PC-9 (cell line): ENCODE results near the gene MAP3K5. TPM values are rescaled to one million over a fixed set of nuclear protein-coding genes. Genes with fewer than 3 reads are reported as not detected.

Source experiments
- BruUV-seq: library from RNA; stranded (reverse); fragments of 400-500 nt; replicated peaks from 2 replicates; lab custom pipeline; 2021; lab: Mats Ljungman, UMichigan
- CTCF ChIA-PET: fragments of 300-600 bp; sonication (Branson Sonifier 250); formaldehyde crosslinking; loops from one replicate; lab custom pipeline; 2022; ENCODE audit warnings: antibody characterized with exemption; lab: Charles Lee
- POLR2A ChIA-PET: fragments of 300-600 bp; sonication (Branson Sonifier 250); formaldehyde crosslinking; loops from one replicate; lab custom pipeline; 2022; ENCODE audit warnings: antibody characterized with exemption; ENCODE audit not compliant: unreplicated experiment; lab: Charles Lee
- DNase-seq, 2 experiments: peaks; one replicate each; pipeline versions ENCODE4 v3.0.0 to v3.0.0-alpha.2; 2015 to 2022; ENCODE audit warnings: mixed read lengths in 1 of 2
- H2AFZ ChIP-seq: fragments of 200-600 bp; sonication (generic); 2 replicates; pipeline ENCODE4 v1.8.1; 2017; ENCODE audit warnings: antibody characterized with exemption
- H3F3A ChIP-seq: fragments of 200-600 bp; sonication (generic); 2 replicates; pipeline ENCODE4 v1.8.1; 2017; ENCODE audit warnings: antibody characterized with exemption, mild to moderate bottlenecking, low read depth; ENCODE audit not compliant: insufficient read depth
- H3K27ac ChIP-seq: fragments of 200-600 bp; sonication (generic); 2 replicates; pipeline ENCODE4 v1.6.1; 2016; ENCODE audit warnings: mixed run types
- H3K27me3 ChIP-seq: fragments of 200-600 bp; sonication (generic); 2 replicates; pipeline ENCODE4 v1.6.1; 2016; ENCODE audit warnings: low read depth, mixed run types; ENCODE audit not compliant: insufficient read depth
- H3K36me3 ChIP-seq: fragments of 200-600 bp; sonication (generic); 2 replicates; pipeline ENCODE4 v1.6.1; 2016; ENCODE audit warnings: low read depth, mixed run types
- H3K4me1 ChIP-seq: fragments of 200-600 bp; sonication (generic); replicated peaks from 2 replicates; pipeline ENCODE4 v1.6.1; 2016; ENCODE audit warnings: mixed run types; ENCODE audit not compliant: insufficient read depth
- H3K4me2 ChIP-seq: fragments of 200-600 bp; sonication (generic); 2 replicates; pipeline ENCODE4 v1.6.1; 2017; ENCODE audit warnings: mixed run types
- H3K4me3 ChIP-seq: fragments of 200-600 bp; sonication (generic); 2 replicates; pipeline ENCODE4 v1.6.1; 2016; ENCODE audit warnings: mixed run types
- H3K79me2 ChIP-seq: fragments of 200-600 bp; sonication (generic); 2 replicates; pipeline ENCODE4 v1.6.1; 2017; ENCODE audit warnings: low read depth, mixed run types
- H3K9me2 ChIP-seq: fragments of 200-600 bp; sonication (generic); 2 replicates; pipeline ENCODE4 v1.8.1; 2017; ENCODE audit warnings: mild to moderate bottlenecking; ENCODE audit not compliant: insufficient read depth
- H3K9me3 ChIP-seq: fragments of 200-600 bp; sonication (generic); 2 replicates; pipeline ENCODE4 v1.8.1; 2016; ENCODE audit warnings: low read depth; ENCODE audit not compliant: insufficient read depth
- H4K20me1 ChIP-seq: fragments of 200-600 bp; sonication (generic); 2 replicates; pipeline ENCODE4 v1.8.1; 2017; ENCODE audit not compliant: insufficient read depth
- CTCF ChIP-seq: fragments of 200-600 bp; sonication (generic); conservative IDR thresholded peaks from 2 replicates; pipeline ENCODE4 v1.6.1; 2017; ENCODE audit warnings: mixed run types, antibody characterized with exemption, mild to moderate bottlenecking, moderate library complexity
- EZH2 ChIP-seq: fragments of 200-600 bp; sonication (generic); IDR thresholded peaks from 2 replicates; pipeline ENCODE4 v1.8.0; 2017; ENCODE audit warnings: antibody characterized with exemption, low read depth
- intact Hi-C: fragments of 100-400 bp; cut with micrococcal nuclease; formaldehyde crosslinking; loops from one replicate; pipeline ENCODE4 v1.10.0; 2022; ENCODE audit not compliant: unreplicated experiment
- total RNA-seq: library from RNA; stranded (reverse); gene quantifications from 2 replicates; pipeline ENCODE4 v1.2.3, GENCODE V29; 2021

The MAP3K5 gene
- total RNA-seq, 1 experiment from 2014 or later: 10.9 TPM

DNA sequence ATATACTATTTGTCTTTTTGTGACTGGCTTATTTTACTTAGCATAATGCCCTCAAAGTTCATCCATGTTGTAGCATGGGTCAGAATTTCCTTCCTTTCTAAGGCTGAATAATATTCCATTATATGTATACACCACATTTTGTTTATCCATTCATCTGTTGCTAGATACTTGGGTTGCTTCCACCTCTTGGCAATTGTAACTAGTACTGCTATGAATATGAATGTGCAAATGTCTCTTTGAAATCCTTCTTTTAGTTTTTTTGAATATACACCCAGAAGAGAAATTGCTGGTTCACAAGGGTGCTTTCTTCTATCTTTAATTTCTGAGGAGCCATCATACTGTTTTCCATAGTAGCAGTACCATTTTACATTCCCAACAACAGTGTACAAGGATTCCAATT, 220.8 kb downstream of the MAP3K5 start:
- Histone ChIP-seq H3F3A (peaks cover 9% of the 10 kb centered on the region), H3K4me1 (peaks cover 14% of the 10 kb centered on the region), H3K4me3 (no peak overlapping the region), H3K9me2 (no peaks in the 10 kb centered on the region), H3K27me3 (no peaks in the 10 kb centered on the region), H3K79me2 (no peaks in the 10 kb centered on the region), H2AFZ (no peak overlapping the region), H3K36me3 (peaks cover 34% of the 10 kb centered on the region), H3K4me2 (no peak overlapping the region), H4K20me1 (no peaks in the 10 kb centered on the region), H3K27ac (no peak overlapping the region), H3K9me3 (peaks cover 11% of the 10 kb centered on the region; the same call in 1 of the 2 replicates)
- TF ChIP-seq EZH2 (no peak), CTCF (no peak)
- CTCF ChIA-PET: no interaction called here
- BruUV-seq: no TSS peak
- intact Hi-C loops: no loop called here
- no peak for DNase-seq
- POLR2A ChIA-PET: no interaction called here

GRCh38 chr6:136571065-136571464, 221.2 kb downstream of the MAP3K5 start:
- peaks cover 11% of the 10 kb centered on the region; the same call in 1 of the 2 replicates for H3K9me3 ChIP-seq
- H3K36me3 ChIP-seq: peaks cover 34% of the 10 kb centered on the region
- no TSS peak for BruUV-seq
- intact Hi-C loops: no loop called here
- H3K4me1 ChIP-seq: peaks cover 19% of the 10 kb centered on the region
- H3K27ac ChIP-seq: no peak overlapping the region
- DNase-seq: no peak
- POLR2A ChIA-PET: no interaction called here
- H3K27me3 ChIP-seq: no peaks in the 10 kb centered on the region
- H3K9me2 ChIP-seq: no peaks in the 10 kb centered on the region
- H4K20me1 ChIP-seq: no peaks in the 10 kb centered on the region
- no peak overlapping the region for H2AFZ ChIP-seq
- H3K4me2 ChIP-seq: no peak overlapping the region
- TF ChIP-seq EZH2 (no peak), CTCF (no peak)
- H3K4me3 ChIP-seq: no peak overlapping the region
- CTCF ChIA-PET: no interaction called here
- peaks cover 10% of the 10 kb centered on the region for H3F3A ChIP-seq
- no peaks in the 10 kb centered on the region for H3K79me2 ChIP-seq

DNA sequence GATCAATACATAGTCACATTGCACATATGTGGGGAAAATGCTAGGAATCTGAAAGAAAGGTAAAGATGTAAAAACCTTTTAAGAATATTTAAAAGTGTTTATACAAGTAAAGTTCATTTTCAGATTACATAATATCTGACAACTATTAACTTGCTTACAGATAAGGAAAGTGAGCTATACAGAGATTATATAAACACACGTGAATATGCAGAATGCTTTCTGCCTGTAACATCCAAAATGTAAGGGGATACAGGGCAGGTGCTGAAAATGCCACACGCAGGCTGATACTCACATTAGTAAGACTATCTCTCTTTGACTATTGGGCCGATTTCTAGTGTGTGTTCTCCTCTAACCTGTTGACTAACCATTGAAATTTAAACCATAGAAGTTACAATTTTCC, 224.1 kb downstream of the MAP3K5 start:
- BruUV-seq: no TSS peak
- Histone ChIP-seq H3K9me2 (no peaks in the 10 kb centered on the region), H3K79me2 (no peaks in the 10 kb centered on the region), H3K9me3 (peaks cover 11% of the 10 kb centered on the region; the same call in 1 of the 2 replicates), H3K36me3 (peaks cover 34% of the 10 kb centered on the region), H3K4me1 (peaks cover 27% of the 10 kb centered on the region), H4K20me1 (no peaks in the 10 kb centered on the region), H3K4me2 (no peak overlapping the region), H3F3A (peaks cover 14% of the 10 kb centered on the region), H3K27me3 (no peaks in the 10 kb centered on the region), H3K4me3 (no peak overlapping the region), H3K27ac (no peak overlapping the region), H2AFZ (no peak overlapping the region)
- POLR2A ChIA-PET: no interaction called here
- TF ChIP-seq EZH2 (no peak), CTCF (no peak)
- CTCF ChIA-PET: no interaction called here
- no peak for DNase-seq
- intact Hi-C loops: no loop called here
